Prostate gland (tissue), 2 donors: ENCODE results near the gene NUBP1. TPM values are rescaled to one million over a fixed set of nuclear protein-coding genes. Genes with fewer than 3 reads are reported as not detected.

ENCODE experiments used
- DNase-seq: peaks from one replicate; pipeline ENCODE4 v3.0.0-alpha.2; 2019; ENCODE audit warnings: low spot score
- H3K27ac ChIP-seq, 2 donors: fragments of 200-600 bp; sonication (generic); 2 replicates each; pipeline ENCODE4 v1.5.1; 2017 to 2019
- H3K27me3 ChIP-seq: fragments of 200-600 bp; sonication (generic); replicated peaks from 2 replicates; pipeline ENCODE4 v1.5.1; 2019; ENCODE audit not compliant: insufficient read depth
- H3K36me3 ChIP-seq, 2 donors: fragments of 200-600 bp; sonication (generic); 1 replicate in 1 of 2; 2 replicates in 1 of 2; pipeline versions ENCODE4 v1.5.1 to v1.8.1; 2017 to 2019
- H3K4me1 ChIP-seq: fragments of 200-600 bp; sonication (generic); replicated peaks from 2 replicates; pipeline ENCODE4 v1.5.1; 2019
- H3K4me3 ChIP-seq, 2 donors: fragments of 200-600 bp; sonication (generic); 2 replicates each; pipeline ENCODE4 v1.5.1; 2017 to 2019
- H3K9me3 ChIP-seq: fragments of 200-600 bp; sonication (generic); 2 replicates; pipeline ENCODE4 v1.5.1; 2017
- POLR2A ChIP-seq: fragments of 450-650 bp; IDR thresholded peaks from one replicate; pipeline ENCODE4 v1.6.1; 2016; ENCODE audit warnings: antibody characterized with exemption, mild to moderate bottlenecking
- POLR2AphosphoS5 ChIP-seq: sonication (generic); formaldehyde crosslinking; IDR thresholded peaks from one replicate; pipeline ENCODE4 v1.6.1; 2017; ENCODE audit warnings: antibody characterized with exemption
- WGBS: methylation state at CpG from one replicate; pipeline ENCODE4 v1.1.5; 2018; 5-methylcytosine and 5-hydroxymethylcytosine counted together
- intact Hi-C: fragments of 100-400 bp; cut with DNase I; formaldehyde crosslinking; loops from one replicate; pipeline ENCODE4 v1.14.2; 2022
- total RNA-seq, 2 donors: library from RNA; depleted of rRNA; stranded (reverse); fragments of >200 nt; gene quantifications; one replicate each; pipeline ENCODE4 v1.1.0, GENCODE V29; 2016
- TF ChIP-seq, protein P1 (sequence below), 4 experiments: fragments of 200-600 bp in 2 of 4; fragments of 450-650 bp in 2 of 4; sonication (generic) in 2 of 4; IDR thresholded peaks; 1 replicate in 3 of 4; 2 replicates in 1 of 4; pipeline ENCODE4 v1.5.1; 2016 to 2019; ENCODE audit warnings: antibody characterized with exemption in 4 of 4, mild to moderate bottlenecking in 2 of 4, moderate library complexity in 2 of 4

The NUBP1 gene
- total RNA-seq, 2 donors from 2014 or later, result 31.6 to 36.0 TPM

DNA sequence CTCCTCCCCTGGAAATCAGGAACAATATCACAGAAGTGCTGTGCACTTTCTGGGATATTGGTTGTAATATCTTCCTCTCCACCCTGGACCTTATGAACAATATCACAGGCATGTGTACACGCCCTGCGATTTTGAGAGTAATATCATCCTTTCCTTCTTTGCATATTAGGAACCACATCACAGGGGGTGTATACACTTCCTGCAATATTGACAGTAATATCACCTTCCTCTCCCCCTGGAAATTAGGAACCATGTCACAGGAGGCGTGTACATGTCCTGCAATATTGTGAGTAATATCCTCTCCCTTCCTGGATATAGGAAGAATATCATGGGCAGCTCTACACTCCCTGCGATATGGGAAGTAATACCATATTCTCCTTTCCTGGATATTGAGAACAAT is 34.7 kb upstream of the NUBP1 start:
- H3K27me3 ChIP-seq, result no peaks in the 10 kb centered on the region
- H3K4me3 ChIP-seq, result no peak overlapping the region
- H3K9me3 ChIP-seq, result no peaks in the 10 kb centered on the region
- no peak overlapping the region for H3K27ac ChIP-seq
- DNase-seq, result no peak
- no peak for TF ChIP-seq POLR2AphosphoS5
- TF ChIP-seq POLR2A, result no peak
- TF ChIP-seq, protein P1, sequence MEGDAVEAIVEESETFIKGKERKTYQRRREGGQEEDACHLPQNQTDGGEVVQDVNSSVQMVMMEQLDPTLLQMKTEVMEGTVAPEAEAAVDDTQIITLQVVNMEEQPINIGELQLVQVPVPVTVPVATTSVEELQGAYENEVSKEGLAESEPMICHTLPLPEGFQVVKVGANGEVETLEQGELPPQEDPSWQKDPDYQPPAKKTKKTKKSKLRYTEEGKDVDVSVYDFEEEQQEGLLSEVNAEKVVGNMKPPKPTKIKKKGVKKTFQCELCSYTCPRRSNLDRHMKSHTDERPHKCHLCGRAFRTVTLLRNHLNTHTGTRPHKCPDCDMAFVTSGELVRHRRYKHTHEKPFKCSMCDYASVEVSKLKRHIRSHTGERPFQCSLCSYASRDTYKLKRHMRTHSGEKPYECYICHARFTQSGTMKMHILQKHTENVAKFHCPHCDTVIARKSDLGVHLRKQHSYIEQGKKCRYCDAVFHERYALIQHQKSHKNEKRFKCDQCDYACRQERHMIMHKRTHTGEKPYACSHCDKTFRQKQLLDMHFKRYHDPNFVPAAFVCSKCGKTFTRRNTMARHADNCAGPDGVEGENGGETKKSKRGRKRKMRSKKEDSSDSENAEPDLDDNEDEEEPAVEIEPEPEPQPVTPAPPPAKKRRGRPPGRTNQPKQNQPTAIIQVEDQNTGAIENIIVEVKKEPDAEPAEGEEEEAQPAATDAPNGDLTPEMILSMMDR (IDR thresholded peaks at IDR 0.05), result no peak
- 80% methylated on average over 4 of the region's 4 CpGs for WGBS
- intact Hi-C loops, result no loop called here
- H3K4me1 ChIP-seq, result no peaks in the 10 kb centered on the region
- no peaks in the 10 kb centered on the region for H3K36me3 ChIP-seq

DNA sequence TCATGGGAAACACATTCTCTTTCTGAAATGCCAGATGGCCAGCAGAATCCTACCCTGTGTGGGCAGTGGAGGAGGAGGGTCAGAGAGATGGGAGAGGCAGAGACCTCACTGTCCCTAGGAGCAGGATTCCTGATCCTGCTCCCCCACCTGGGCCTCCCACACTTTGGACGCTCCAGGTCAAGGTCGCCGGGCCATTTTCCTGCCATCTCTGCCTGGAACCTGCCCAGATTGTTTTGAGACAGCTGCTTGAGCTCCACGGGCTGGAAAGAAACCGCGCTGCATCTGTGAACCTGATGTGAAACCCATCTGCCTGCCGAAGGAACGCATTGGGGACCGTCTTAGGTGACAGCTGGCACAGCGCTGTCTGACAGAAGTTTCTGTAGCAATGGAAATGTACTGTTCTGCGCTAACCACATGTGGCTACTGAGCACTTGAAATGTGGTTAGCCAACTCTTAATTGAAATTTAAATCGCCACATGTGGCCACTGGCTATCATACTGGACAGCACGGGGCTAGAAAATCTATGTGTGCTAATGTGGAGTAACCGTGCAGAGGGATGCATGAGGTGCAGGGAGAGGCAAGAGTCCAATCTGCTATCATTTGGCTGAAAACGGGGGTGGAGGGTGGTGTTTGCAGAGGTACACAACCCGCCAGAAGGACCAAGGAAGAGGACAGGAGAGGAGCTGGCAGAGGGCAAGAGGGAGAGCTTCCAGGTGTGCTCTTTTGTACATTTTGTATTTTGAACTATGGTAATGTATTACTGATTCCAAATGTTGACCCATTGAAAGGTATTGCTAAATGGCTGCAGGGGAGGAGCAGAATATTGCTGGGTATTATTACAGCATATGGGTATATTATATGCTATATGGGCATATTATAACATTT is 15.4 kb upstream of the NUBP1 start:
- Histone ChIP-seq H3K36me3 (no peaks in the 10 kb centered on the region), H3K4me1 (no peaks in the 10 kb centered on the region), H3K4me3 (no peak overlapping the region), H3K9me3 (no peaks in the 10 kb centered on the region), H3K27me3 (no peaks in the 10 kb centered on the region), H3K27ac (no peak overlapping the region)
- DNase-seq, result no peak
- TF ChIP-seq POLR2A (no peak), POLR2AphosphoS5 (no peak)
- TF ChIP-seq, protein P1 (IDR thresholded peaks at IDR 0.05), result no peak
- WGBS, result 65% methylated on average over 16 of the region's 16 CpGs
- intact Hi-C loops, result no loop called here

DNA sequence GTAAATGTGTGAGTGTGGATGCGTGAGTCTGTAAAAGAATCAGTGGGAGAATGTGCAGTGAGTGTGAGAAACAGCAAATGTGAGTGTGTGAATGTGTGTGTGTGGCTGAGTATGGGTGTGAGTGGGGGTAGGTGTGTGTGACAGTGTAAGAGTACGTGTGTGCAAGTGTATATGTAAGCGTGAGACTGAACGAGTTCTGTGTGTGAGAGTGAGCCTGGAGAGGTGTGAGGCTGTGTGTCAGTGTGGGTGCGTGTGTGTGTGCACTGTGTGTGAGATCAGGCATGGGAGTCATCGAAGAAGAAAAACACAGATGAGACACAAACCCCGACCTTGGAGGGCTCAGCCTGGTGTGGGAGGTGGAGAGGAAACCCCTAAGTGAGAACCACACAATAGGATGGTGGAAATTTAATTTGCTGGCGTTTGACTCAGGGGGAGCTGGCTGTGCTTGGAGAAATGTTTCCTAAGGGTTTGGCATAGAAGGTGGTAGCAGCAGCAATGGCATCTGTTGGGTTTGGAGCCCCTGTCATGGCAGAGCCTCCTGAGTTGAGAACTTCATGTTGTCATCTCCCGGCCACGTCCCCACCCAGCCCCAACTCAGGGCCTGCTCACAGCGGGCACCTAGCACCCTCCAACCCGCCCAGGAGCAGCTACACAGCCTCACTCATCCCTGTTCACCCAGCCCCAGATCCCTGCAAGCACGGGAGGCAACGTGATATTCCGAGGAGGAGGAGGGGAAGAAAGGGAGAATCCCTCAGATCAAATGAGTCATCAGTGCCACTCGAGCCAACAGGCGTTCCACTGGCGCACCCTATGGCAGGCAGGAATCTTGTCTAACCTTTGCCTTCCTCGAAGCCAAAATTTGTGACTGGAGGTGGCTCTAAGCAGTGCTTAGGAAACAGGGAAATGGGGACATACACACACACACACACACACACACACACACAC is 14.3 kb upstream of the NUBP1 start:
- DNase-seq, result peak; percentile 62

DNA sequence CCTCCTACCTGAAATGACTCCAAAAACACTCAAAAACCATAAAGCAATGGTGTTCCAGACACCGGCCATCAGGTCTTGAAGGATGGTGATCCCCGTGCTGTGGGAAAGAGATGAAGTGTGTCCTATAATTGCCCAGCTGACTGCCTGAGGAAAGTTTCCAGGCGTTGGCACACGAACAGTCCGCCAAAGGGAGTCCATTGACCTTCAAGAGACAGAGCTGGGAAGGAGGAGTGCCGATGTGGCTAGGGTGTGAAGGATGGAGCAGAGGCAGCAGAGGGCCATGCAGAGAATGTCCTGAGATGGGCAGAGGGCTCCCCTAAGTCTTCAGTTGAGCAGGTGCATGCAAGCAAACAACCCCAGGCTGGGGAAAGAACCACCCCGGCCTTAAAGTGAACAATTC is 11.9 kb upstream of the NUBP1 start:
- 87% methylated on average over 7 of the region's 7 CpGs for WGBS
- Histone ChIP-seq H3K27ac (no peak overlapping the region), H3K9me3 (no peaks in the 10 kb centered on the region), H3K4me1 (no peaks in the 10 kb centered on the region), H3K4me3 (no peak overlapping the region), H3K36me3 (no peaks in the 10 kb centered on the region), H3K27me3 (no peaks in the 10 kb centered on the region)
- no peak for TF ChIP-seq POLR2AphosphoS5
- TF ChIP-seq, protein P1 (IDR thresholded peaks at IDR 0.05), result no peak
- no peak for TF ChIP-seq POLR2A
- intact Hi-C loops, result no loop called here
- DNase-seq, result no peak

More for the DNA sequence above, 14.3 kb upstream of the NUBP1 start:
- H3K4me3 ChIP-seq, result no peak overlapping the region
- no peaks in the 10 kb centered on the region for H3K4me1 ChIP-seq
- no peaks in the 10 kb centered on the region for H3K9me3 ChIP-seq
- intact Hi-C loops, result no loop called here
- WGBS, result 59% methylated on average over 19 of the region's 19 CpGs
- no peak overlapping the region for H3K27ac ChIP-seq
- no peaks in the 10 kb centered on the region for H3K36me3 ChIP-seq
- TF ChIP-seq, protein P1 (IDR thresholded peaks at IDR 0.05), result no peak
- TF ChIP-seq POLR2AphosphoS5, result peak; percentile 29
- no peaks in the 10 kb centered on the region for H3K27me3 ChIP-seq
